Tibial artery (tissue), 4 donors: Measurements from ENCODE around the gene FBXL7.

Source experiments
- DNase-seq, 2 donors: peaks; one replicate each; pipeline ENCODE4 v3.0.0-alpha.2; 2019
- H3K27ac ChIP-seq, 2 donors: fragments of 200-600 bp; sonication (generic) in 1 of 2; 1 replicate in 1 of 2; 2 replicates in 1 of 2; pipeline ENCODE4 v1.5.1; 2018 to 2019; ENCODE audit warnings: mild to moderate bottlenecking in 1 of 2
- H3K27me3 ChIP-seq, 2 donors: fragments of 200-600 bp; sonication (generic) in 1 of 2; one replicate each; pipeline versions ENCODE4 v1.5.1 to v1.6.0; 2016 to 2019
- H3K36me3 ChIP-seq, 3 donors: fragments of 200-600 bp; sonication (generic) in 2 of 3; one replicate each; pipeline ENCODE4 v1.5.1; 2016 to 2019; ENCODE audit warnings: mild to moderate bottlenecking in 2 of 3
- H3K4me1 ChIP-seq, 4 donors: fragments of 200-600 bp; sonication (generic) in 2 of 4; 1 replicate in 3 of 4; 2 replicates in 1 of 4; pipeline ENCODE4 v1.5.1; 2016 to 2019
- H3K4me3 ChIP-seq, 2 donors: fragments of 200-600 bp; sonication (generic) in 1 of 2; 1 replicate in 1 of 2; 2 replicates in 1 of 2; pipeline ENCODE4 v1.5.1; 2018 to 2019; ENCODE audit warnings: mild to moderate bottlenecking in 2 of 2
- H3K9me3 ChIP-seq, 3 donors: fragments of 200-600 bp; sonication (generic) in 1 of 3; one replicate each; pipeline ENCODE4 v1.5.1; 2016 to 2019
- CTCF ChIP-seq, 2 experiments: fragments of 200-600 bp in 1 of 2; fragments of 450-650 bp in 1 of 2; IDR thresholded peaks; one replicate each; pipeline ENCODE4 v1.5.1; 2017 to 2019; ENCODE audit warnings: antibody characterized with exemption in 2 of 2, mild to moderate bottlenecking in 1 of 2, moderate library complexity in 1 of 2
- intact Hi-C: fragments of 100-400 bp; cut with DNase I; formaldehyde crosslinking; loops from one replicate; pipeline ENCODE4 v1.15.0; 2023; ENCODE audit warnings: low total_unique reads

The FBXL7 gene

DNA sequence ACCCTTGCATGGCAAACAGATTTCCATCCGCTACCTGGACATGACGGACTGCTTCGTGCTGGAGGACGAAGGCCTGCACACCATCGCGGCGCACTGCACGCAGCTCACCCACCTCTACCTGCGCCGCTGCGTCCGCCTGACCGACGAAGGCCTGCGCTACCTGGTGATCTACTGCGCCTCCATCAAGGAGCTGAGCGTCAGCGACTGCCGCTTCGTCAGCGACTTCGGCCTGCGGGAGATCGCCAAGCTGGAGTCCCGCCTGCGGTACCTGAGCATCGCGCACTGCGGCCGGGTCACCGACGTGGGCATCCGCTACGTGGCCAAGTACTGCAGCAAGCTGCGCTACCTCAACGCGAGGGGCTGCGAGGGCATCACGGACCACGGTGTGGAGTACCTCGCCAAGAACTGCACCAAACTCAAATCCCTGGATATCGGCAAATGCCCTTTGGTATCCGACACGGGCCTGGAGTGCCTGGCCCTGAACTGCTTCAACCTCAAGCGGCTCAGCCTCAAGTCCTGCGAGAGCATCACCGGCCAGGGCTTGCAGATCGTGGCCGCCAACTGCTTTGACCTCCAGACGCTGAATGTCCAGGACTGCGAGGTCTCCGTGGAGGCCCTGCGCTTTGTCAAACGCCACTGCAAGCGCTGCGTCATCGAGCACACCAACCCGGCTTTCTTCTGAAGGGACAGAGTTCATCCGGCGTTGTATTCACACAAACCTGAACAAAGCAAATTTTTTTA, 436.7 kb downstream of the FBXL7 start:
- DNase-seq, result no peak
- peaks cover 29 to 45% (median 37%) of the 10 kb centered on the region in 3 donors for H3K36me3 ChIP-seq
- peaks cover 0 to 5% (median 0%) of the 10 kb centered on the region in 3 donors for H3K9me3 ChIP-seq
- no peaks in the 10 kb centered on the region for H3K4me1 ChIP-seq
- no peak overlapping the region for H3K27ac ChIP-seq
- no peak for TF ChIP-seq CTCF (IDR thresholded peaks at IDR 0.05)
- intact Hi-C loops, result no loop called here
- no peaks in the 10 kb centered on the region for H3K27me3 ChIP-seq
- H3K4me3 ChIP-seq, result no peak overlapping the region

- Histone ChIP-seq H3K27me3 (no peaks in the 10 kb centered on the region), H3K36me3 (peaks cover 33 to 45% (median 37%) of the 10 kb centered on the region in 3 donors), H3K9me3 (peaks cover 0 to 5% (median 0%) of the 10 kb centered on the region in 3 donors), H3K4me1 (no peaks in the 10 kb centered on the region), H3K4me3 (no peak overlapping the region), H3K27ac (no peak overlapping the region)
- intact Hi-C loops, result no loop called here
- DNase-seq, result no peak
- TF ChIP-seq CTCF (IDR thresholded peaks at IDR 0.05), result no peak
These were observed 437.7 kb downstream of the FBXL7 start for GRCh38 chr5:15937708-15938107.

DNA sequence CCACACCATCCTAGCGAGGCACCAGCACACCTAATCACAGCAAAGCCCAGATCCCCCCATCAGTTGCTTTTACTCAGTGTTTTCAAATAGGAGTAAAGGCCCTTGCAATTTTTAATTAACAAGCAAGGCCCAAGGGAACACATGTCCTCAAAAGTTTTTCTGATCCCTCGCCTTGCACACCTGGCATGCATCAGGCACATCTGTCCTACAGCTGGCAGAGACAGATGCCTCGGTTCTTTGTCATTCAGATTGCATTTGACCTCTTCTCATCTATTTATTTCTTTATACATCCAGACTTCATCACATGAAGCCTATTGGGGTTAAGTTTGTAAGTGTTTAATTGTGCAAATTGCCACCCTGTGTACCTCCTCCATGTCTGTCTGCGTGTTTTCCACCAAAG, 438.2 kb downstream of the FBXL7 start:
- Histone ChIP-seq H3K27me3 (no peaks in the 10 kb centered on the region), H3K4me3 (no peak overlapping the region), H3K9me3 (peaks cover 0 to 5% (median 0%) of the 10 kb centered on the region in 3 donors), H3K27ac (no peak overlapping the region), H3K4me1 (no peaks in the 10 kb centered on the region), H3K36me3 (peaks cover 33 to 48% (median 37%) of the 10 kb centered on the region in 3 donors)
- TF ChIP-seq CTCF (IDR thresholded peaks at IDR 0.05), result no peak
- intact Hi-C loops, result no loop called here
- no peak for DNase-seq

DNA sequence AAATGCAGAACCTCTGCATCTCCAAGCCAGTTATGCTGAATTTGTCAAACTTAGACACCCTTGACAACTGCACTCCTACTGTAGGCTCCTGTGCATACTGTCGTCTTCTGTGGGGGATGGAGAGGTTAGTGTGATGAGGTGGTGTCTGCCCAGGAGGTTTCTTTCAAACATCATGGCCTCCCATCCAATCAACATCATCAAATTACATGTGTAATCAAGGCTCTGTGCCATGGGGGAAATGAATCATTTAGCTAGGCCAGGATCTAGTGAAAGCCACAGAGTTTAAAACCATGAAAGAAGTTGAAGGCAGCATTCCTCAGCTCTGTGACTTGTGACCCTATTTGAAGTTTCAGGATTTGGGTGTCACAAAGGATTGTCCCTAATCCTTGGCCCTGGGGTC, 439.0 kb downstream of the FBXL7 start:
- Histone ChIP-seq H3K27ac (no peak overlapping the region), H3K4me3 (no peak overlapping the region), H3K9me3 (peaks cover 0 to 5% (median 0%) of the 10 kb centered on the region in 3 donors), H3K4me1 (no peaks in the 10 kb centered on the region), H3K27me3 (no peaks in the 10 kb centered on the region), H3K36me3 (peaks cover 33 to 49% (median 37%) of the 10 kb centered on the region in 3 donors)
- no peak for DNase-seq
- no peak for TF ChIP-seq CTCF (IDR thresholded peaks at IDR 0.05)
- intact Hi-C loops, result no loop called here

DNA sequence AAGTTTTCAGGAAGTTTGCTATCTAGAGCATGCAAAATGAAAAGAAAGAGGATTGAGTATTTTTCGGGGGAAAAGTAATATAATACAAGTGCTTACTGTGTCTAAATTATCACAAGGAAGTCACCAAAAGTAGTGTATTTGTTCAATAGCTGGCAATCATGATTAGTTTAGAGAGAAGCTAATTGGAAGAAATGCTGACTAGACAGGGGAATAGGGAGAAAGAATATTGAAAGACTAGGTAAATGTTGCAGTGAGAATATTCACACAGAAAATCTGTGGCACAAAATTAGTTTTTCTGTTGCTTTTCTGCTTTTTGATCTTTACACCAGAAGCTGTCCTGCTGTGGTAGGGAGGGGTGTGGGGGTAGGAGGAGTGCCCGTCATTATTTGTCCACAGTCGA, 440.9 kb downstream of the FBXL7 start:
- Histone ChIP-seq H3K9me3 (peaks cover 0 to 5% (median 0%) of the 10 kb centered on the region in 3 donors), H3K27ac (no peak overlapping the region), H3K36me3 (peaks cover 31 to 41% (median 33%) of the 10 kb centered on the region in 3 donors), H3K27me3 (no peaks in the 10 kb centered on the region), H3K4me3 (no peak overlapping the region), H3K4me1 (no peaks in the 10 kb centered on the region)
- intact Hi-C loops, result no loop called here
- no peak for TF ChIP-seq CTCF (IDR thresholded peaks at IDR 0.05)
- DNase-seq, result no peak
